CD4-positive, alpha-beta T cell (primary cell): ENCODE data around the gene GRK4. TPM values are rescaled to one million over a fixed set of nuclear protein-coding genes. Genes with fewer than 3 reads are reported as not detected.
A peak's percentile ranks its signal among the peaks of the same experiment; 100 is the strongest.
"Not testable (repeated sequence)": the region's sequence is repeated elsewhere in the genome, so short reads cannot be mapped to it uniquely, and the experiment has no call there.

Experiments
- ATAC-seq: fragments of 200-7000 bp; cut with Tn5 transposase; one replicate; pipeline ENCODE4 v1.10.0; 2022; ENCODE audit warnings: mild to moderate bottlenecking; ENCODE audit not compliant: poor library complexity
- CTCF ChIA-PET: fragments of 350-600 bp; sonication (Branson Sonifier 250); formaldehyde crosslinking; loops from one replicate; lab custom pipeline; 2021; ENCODE audit warnings: antibody characterized with exemption, inconsistent platforms; lab: Charles Lee
- POLR2A ChIA-PET: fragments of 350-600 bp; sonication (Branson Sonifier 250); formaldehyde crosslinking; loops from one replicate; lab custom pipeline; 2021; ENCODE audit warnings: antibody characterized with exemption, inconsistent platforms; lab: Charles Lee
- DNase-seq, 14 experiments: peaks; one replicate each; pipeline ENCODE4 v3.0.0-alpha.2; 2013 to 2020; ENCODE audit warnings: mixed read lengths in 2 of 14
- H3K27ac ChIP-seq, 2 donors: one replicate each; pipeline versions ENCODE4 v1.5.1 to v1.7.0; 2013; ENCODE audit warnings: low read length in 2 of 2, low read depth in 1 of 2, mild to moderate bottlenecking in 1 of 2
- H3K27me3 ChIP-seq, 2 experiments: 1 replicate in 1 of 2; 2 replicates in 1 of 2; pipeline versions ENCODE4 v1.6.1 to v1.7.0; 2013; ENCODE audit warnings: low read length in 2 of 2, control low read depth in 1 of 2, mild to moderate bottlenecking in 1 of 2, moderate library complexity in 1 of 2; ENCODE audit not compliant: insufficient read depth in 2 of 2, control insufficient read depth in 1 of 2
- H3K36me3 ChIP-seq: one replicate; pipeline ENCODE4 v1.6.1; 2013; ENCODE audit warnings: low read length, control low read depth; ENCODE audit not compliant: insufficient read depth
- H3K4me1 ChIP-seq: one replicate; pipeline ENCODE4 v1.6.1; 2013; ENCODE audit warnings: low read length, control low read depth; ENCODE audit not compliant: insufficient read depth
- H3K4me3 ChIP-seq: one replicate; pipeline ENCODE4 v1.5.1; 2013; ENCODE audit warnings: mild to moderate bottlenecking, low read length, moderate library complexity
- H3K9me3 ChIP-seq, 2 experiments: 1 replicate in 1 of 2; 2 replicates in 1 of 2; pipeline versions ENCODE4 v1.6.1 to v1.7.0; 2013; ENCODE audit warnings: low read length in 2 of 2, mild to moderate bottlenecking in 2 of 2, control low read depth in 1 of 2, moderate library complexity in 1 of 2; ENCODE audit not compliant: control insufficient read depth in 1 of 2, insufficient read depth in 1 of 2
- H3K27ac Mint-ChIP-seq: one replicate; pipeline ENCODE4 v1.8.0; 2020; ENCODE audit warnings: mixed read lengths
- H3K27me3 Mint-ChIP-seq: one replicate; pipeline ENCODE4 v1.8.0; 2021; ENCODE audit warnings: mixed read lengths
- H3K36me3 Mint-ChIP-seq: one replicate; pipeline ENCODE4 v1.8.0; 2021; ENCODE audit warnings: low read depth, mixed read lengths
- H3K4me1 Mint-ChIP-seq: one replicate; pipeline ENCODE4 v1.8.0; 2021; ENCODE audit warnings: low read depth, mixed read lengths
- H3K4me3 Mint-ChIP-seq: one replicate; pipeline ENCODE4 v1.8.0; 2020; ENCODE audit warnings: mild to moderate bottlenecking, mixed read lengths
- H3K9me3 Mint-ChIP-seq: one replicate; pipeline ENCODE4 v1.8.0; 2020; ENCODE audit warnings: mixed read lengths
- CTCF ChIP-seq: fragments of 200-600 bp; IDR thresholded peaks from one replicate; pipeline ENCODE4 v1.8.0; 2022; ENCODE audit warnings: antibody characterized with exemption, mild to moderate bottlenecking
- intact Hi-C, 2 experiments: fragments of 100-400 bp; cut with DNase I in 1 of 2; cut with micrococcal nuclease in 1 of 2; formaldehyde crosslinking; loops; one replicate each; pipeline versions ENCODE4 v1.15.1 to v1.9.0; 2023 to 2025; cut with DNase I, micrococcal nuclease
- total RNA-seq, 174 experiments: library from RNA in 2 of 174; stranded (reverse) in 2 of 174; gene quantifications; one replicate each; pipeline ENCODE4 v1.2.3 and lab custom pipeline; 2021 to 2026

The GRK4 gene
- total RNA-seq, 2 experiments from 2014 or later = 1.2 to 1.8 TPM

GRCh38 chr4:2918300-2918699 lies 45.1 kb upstream of the GRK4 start:
- H3K9me3 Mint-ChIP-seq, intact Hi-C loops, H3K4me3 Mint-ChIP-seq, ATAC-seq, H3K27me3 Mint-ChIP-seq, H3K27ac ChIP-seq, H3K9me3 ChIP-seq, CTCF ChIA-PET, POLR2A ChIA-PET, H3K27me3 ChIP-seq, DNase-seq, H3K4me3 ChIP-seq: not testable (repeated sequence)
- H3K4me1 ChIP-seq = peaks cover 14% of the 10 kb centered on the region
- Mint-ChIP-seq H3K27ac (peak overlapping the region; percentile 49), H3K4me1 (peaks cover 58% of the 10 kb centered on the region), H3K36me3 (peaks cover 86% of the 10 kb centered on the region)
- peaks cover 41% of the 10 kb centered on the region for H3K36me3 ChIP-seq

- H3K27me3 Mint-ChIP-seq, H3K9me3 ChIP-seq, H3K4me3 Mint-ChIP-seq, H3K9me3 Mint-ChIP-seq, DNase-seq, ATAC-seq, POLR2A ChIA-PET, intact Hi-C loops, CTCF ChIA-PET, H3K4me3 ChIP-seq, H3K27me3 ChIP-seq, H3K27ac ChIP-seq: not testable (repeated sequence)
- peaks cover 40% of the 10 kb centered on the region for H3K36me3 ChIP-seq
- Mint-ChIP-seq H3K36me3 (peaks cover 87% of the 10 kb centered on the region), H3K27ac (peak overlapping the region; percentile 49), H3K4me1 (peaks cover 62% of the 10 kb centered on the region)
- peaks cover 18% of the 10 kb centered on the region for H3K4me1 ChIP-seq
Observed at GRCh38 chr4:2918714-2919113, 44.7 kb upstream of the GRK4 start.

- H3K27me3 Mint-ChIP-seq, ATAC-seq, H3K9me3 Mint-ChIP-seq, H3K9me3 ChIP-seq, H3K4me3 ChIP-seq, H3K4me3 Mint-ChIP-seq, CTCF ChIA-PET, H3K27me3 ChIP-seq: not testable (repeated sequence)
- POLR2A ChIA-PET = interaction anchor here (1.5 to 2.6 kb wide), 2 partner anchors 13 to 40 kb away, joined by 4 to 7 read pairs; partner anchors contain the start of genes GRK4 and NOP14
- Mint-ChIP-seq H3K27ac (peak overlapping the region; percentile 81), H3K36me3 (peaks cover 83% of the 10 kb centered on the region), H3K4me1 (peaks cover 55% of the 10 kb centered on the region)
- Histone ChIP-seq H3K36me3 (peaks cover 56% of the 10 kb centered on the region), H3K27ac (peak overlapping the region in 1 of 2 donors; percentile 41), H3K4me1 (peaks cover 22% of the 10 kb centered on the region)
- intact Hi-C loops = loop anchor here in 1 of 2 experiments (5.0 kb wide), 1 partner anchor 40 kb away; the partner anchor contains the start of genes GRK4 and NOP14
- DNase-seq = peak in 2 of 14 experiments; percentile 31 to 77
Observed at GRCh38 chr4:2922453-2923101, 40.8 kb upstream of the GRK4 start.

- Mint-ChIP-seq H3K4me3 (no peak overlapping the region), H3K27ac (peak overlapping the region; percentile 81), H3K4me1 (peaks cover 50% of the 10 kb centered on the region), H3K36me3 (peaks cover 83% of the 10 kb centered on the region), H3K9me3 (no peaks in the 10 kb centered on the region), H3K27me3 (no peaks in the 10 kb centered on the region)
- H3K27ac ChIP-seq = peak overlapping the region in 1 of 2 donors; percentile 41
- no peaks in the 10 kb centered on the region for H3K9me3 ChIP-seq
- ATAC-seq = peak; percentile 34
- H3K27me3 ChIP-seq = no peaks in the 10 kb centered on the region
- intact Hi-C loops = loop anchor here in 1 of 2 experiments (5.0 kb wide), 1 partner anchor 39 kb away; the partner anchor contains the start of genes GRK4 and NOP14
- ChIA-PET CTCF (interaction anchor here (1.7 kb wide), 1 partner anchor 31 kb away, joined by 4 read pairs; no protein-coding TSS in a partner anchor), POLR2A (interaction anchor here (1.2 to 2.6 kb wide), 3 partner anchors 12 to 110 kb away, joined by 3 to 7 read pairs (median 4); partner anchors contain the start of genes GRK4 and NOP14)
- H3K36me3 ChIP-seq = peaks cover 60% of the 10 kb centered on the region
- DNase-seq = peak in 1 of 14 experiments; percentile 49
- no peak for TF ChIP-seq CTCF
- peaks cover 22% of the 10 kb centered on the region for H3K4me1 ChIP-seq
- H3K4me3 ChIP-seq = no peak overlapping the region
Observed at GRCh38 chr4:2923141-2923551, 40.2 kb upstream of the GRK4 start.
